Measurements from ENCODE around the gene CHST13. TPM values are rescaled to one million over a fixed set of nuclear protein-coding genes. Genes with fewer than 3 reads are reported as not detected.

The CHST13 gene
- total RNA-seq (2014; rRNA removed; shearing (Covaris generic); ENCODE audit: low replicate concordance) = 1.6 TPM in 1 of 2 replicates, not detected in the other

GRCh38 chr3:126523745-126524428 is at the start of gene CHST13:
TSS of gene CHST13 (plus strand) at chr3:126524155. CDS start at chr3:126524333, 178 bp downstream.
- in situ Hi-C loops (cut with HindIII; ENCODE audit: low pct_unique_long_range_greater_than_20kb, low sequenced_read_pairs) = no loop called here
- peak; percentile 46 for DNase-seq (ENCODE audit: low read depth)

DNA sequence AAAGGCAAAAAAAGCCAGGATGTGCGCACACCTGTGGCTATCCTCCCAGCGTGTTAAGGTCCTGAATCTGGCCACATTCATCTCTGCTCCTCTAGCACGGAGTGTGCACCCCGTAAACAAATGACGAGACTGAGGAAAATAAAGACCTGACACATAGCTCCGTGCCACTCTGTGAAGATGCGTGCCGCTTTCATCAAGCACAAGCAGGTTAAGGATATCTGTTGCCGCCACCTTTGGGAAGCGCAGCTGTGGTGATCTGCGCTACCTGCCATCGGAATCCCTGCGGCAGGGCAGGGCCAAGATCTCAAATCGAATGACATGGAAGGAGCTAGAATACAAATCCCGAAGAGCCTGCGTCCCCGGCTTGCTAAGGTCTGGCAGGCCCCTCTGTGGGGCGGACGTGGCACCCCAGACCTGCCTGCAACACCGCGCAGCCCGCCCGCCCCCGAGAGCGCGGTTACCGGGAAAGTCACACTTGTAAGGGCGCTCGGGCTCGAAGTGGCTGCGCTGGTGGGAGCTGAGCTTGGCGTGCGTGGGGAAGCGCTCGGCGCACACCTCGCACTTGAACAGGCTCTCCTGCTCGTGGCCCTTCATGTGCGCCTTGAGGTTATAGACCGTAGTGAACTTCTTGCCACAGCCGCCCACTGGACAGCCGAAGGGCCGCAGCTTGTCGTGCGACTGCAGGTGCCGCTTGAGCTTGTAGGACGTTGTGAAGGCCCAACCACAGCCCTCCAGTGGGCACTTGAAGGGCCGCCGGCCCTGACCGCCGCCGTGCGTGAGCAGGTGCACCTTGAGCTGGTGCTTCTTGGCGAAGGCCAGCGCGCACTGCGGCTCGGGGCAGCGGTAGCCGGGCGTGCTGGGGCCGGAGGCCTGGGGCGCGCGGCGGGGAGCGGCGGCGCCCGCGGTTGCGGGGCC is 49.2 kb upstream of the CHST13 start:
- DNase-seq (ENCODE audit: low read depth) = peak; percentile 38
- in situ Hi-C loops (cut with HindIII; ENCODE audit: low pct_unique_long_range_greater_than_20kb, low sequenced_read_pairs) = no loop called here

- in situ Hi-C loops (cut with HindIII; ENCODE audit: low pct_unique_long_range_greater_than_20kb, low sequenced_read_pairs) = no loop called here
- peak; percentile 83 for DNase-seq (ENCODE audit: low read depth)
Observed at GRCh38 chr3:126475413-126476114, 48.4 kb upstream of the CHST13 start, which contains the start of gene ZXDC. TSS of gene ZXDC (minus strand) at chr3:126475891. CDS start at chr3:126475865, 26 bp downstream.

DNA sequence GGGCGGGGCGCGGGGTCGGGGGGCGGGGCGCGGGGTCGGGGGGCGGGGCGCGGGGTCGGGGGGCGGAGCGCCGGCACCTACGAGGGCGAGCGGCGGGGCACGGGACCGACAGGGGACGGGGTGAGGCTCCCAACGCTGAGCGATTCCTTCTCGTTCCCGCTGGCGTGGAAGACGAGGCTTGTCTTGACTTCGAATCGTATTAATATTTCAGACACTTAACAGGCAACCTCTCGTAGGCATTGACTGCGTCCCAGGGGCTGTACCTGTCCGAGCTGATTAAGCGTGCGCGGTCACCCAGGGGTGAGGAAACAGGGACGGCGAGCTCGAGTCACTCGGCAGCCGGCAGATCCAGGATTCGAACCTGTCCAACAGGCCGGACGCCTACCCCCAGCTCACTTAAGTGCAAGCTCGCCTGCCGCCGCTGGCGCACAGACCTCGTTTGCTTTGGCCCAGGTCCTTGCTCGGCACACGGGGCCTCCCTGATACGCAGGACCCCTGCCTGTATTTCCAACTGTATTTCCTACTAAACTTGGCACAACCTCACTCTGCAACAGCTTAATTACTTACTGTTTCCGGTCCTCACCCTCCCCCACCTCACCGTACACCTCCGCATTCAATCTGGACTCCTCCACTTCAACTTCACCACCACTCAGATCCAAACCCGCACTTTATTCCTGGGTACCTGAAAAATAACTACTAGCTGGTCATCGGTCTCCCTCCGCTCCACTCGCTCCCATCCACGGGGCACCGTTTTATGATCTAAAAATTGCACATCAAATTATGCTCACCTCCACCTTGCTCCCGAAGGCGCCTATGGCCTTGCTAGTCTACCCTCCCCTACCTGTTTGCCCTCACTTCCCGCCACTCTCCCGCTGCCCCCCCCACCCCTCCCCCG is 47.5 kb upstream of the CHST13 start:
- in situ Hi-C loops (cut with HindIII; ENCODE audit: low pct_unique_long_range_greater_than_20kb, low sequenced_read_pairs) = no loop called here
- DNase-seq (ENCODE audit: low read depth) = peak; percentile 54

DNA sequence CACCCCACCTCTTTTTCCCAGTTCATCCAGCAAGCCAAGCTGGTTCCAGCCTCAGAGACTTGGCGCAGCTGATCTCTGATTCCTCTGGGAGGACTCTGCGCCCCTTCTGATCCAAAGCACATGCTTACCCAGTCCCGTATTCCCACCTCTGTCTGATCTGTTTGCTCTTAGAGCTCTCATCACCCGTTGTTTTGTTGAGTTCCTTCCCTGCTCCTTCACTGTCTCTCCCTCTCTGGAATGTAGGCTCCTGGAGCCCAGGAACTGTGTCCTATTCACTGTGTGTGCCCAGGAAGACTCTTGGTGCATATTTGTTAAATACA is 46.9 kb upstream of the CHST13 start:
- in situ Hi-C loops (cut with HindIII; ENCODE audit: low pct_unique_long_range_greater_than_20kb, low sequenced_read_pairs) = no loop called here
- DNase-seq (ENCODE audit: low read depth) = no peak

- in situ Hi-C loops (cut with HindIII; ENCODE audit: low pct_unique_long_range_greater_than_20kb, low sequenced_read_pairs) = no loop called here
- DNase-seq (ENCODE audit: low read depth) = no peak
Observed at GRCh38 chr3:126478581-126479310, 45.2 kb upstream of the CHST13 start.

GRCh38 chr3:126479642-126480041 is 44.3 kb upstream of the CHST13 start:
- in situ Hi-C loops (cut with HindIII; ENCODE audit: low pct_unique_long_range_greater_than_20kb, low sequenced_read_pairs) = no loop called here
- DNase-seq (ENCODE audit: low read depth) = no peak

DNA sequence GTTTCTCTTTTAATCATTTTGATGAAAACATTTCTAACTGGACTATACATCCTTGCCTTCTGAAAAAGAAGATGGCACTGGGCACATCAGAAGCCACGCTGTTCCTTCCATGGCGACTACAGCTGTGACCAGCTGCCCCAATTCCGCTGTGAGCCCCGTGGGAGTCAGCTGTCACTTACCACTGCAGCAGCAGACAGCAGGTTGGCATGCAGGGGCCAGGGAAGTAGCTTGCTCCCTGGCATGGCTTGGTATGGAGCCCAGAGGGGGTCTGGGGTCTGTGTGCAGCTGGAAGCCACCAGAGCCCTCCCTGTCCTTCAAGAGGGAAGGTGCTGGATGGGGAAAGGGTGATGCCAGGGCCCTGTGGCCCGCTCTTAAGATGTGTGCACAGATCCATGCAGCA is 43.7 kb upstream of the CHST13 start:
- in situ Hi-C loops (cut with HindIII; ENCODE audit: low pct_unique_long_range_greater_than_20kb, low sequenced_read_pairs) = no loop called here
- DNase-seq (ENCODE audit: low read depth) = no peak

GRCh38 chr3:126480861-126481260 is 43.1 kb upstream of the CHST13 start:
- in situ Hi-C loops (cut with HindIII; ENCODE audit: low pct_unique_long_range_greater_than_20kb, low sequenced_read_pairs) = no loop called here

DNA sequence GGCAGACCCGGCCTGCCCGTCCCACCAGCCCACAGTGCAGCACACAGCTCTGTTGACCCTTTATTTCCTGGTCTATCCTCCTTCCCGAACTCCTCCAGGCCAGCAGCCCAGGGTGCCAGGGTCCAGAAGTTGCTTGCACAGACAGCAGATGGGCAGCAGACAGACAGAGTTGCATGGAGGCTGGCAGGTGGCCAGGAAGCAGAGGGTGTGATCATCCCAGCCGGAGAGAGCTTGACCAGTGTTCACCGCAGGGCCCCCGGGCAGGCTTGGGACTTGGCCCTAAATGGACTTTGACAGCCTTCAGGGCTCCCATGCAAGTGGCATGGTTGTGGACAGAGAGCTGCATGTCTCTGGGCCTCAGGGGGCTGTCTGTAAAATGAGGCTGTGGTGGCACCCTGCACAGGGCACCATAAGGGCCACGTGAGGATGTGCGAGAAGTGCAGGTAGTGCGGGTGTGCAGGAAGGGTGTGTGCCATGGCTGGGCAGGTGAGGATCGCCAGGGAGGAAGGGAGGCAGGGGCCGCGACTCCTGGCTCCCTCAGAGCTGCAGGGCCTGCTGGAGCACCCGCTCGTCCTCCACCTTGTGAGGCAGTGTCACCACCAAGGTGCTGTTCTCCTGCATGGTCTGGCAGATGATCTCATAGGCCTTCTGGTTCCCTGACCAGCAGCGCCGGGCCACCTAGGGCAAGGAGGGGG is 42.0 kb upstream of the CHST13 start:
- DNase-seq (ENCODE audit: low read depth) = no peak
- in situ Hi-C loops (cut with HindIII; ENCODE audit: low pct_unique_long_range_greater_than_20kb, low sequenced_read_pairs) = no loop called here

More at GRCh38 chr3:126480861-126481260, 43.1 kb upstream of the CHST13 start:
- DNase-seq (ENCODE audit: low read depth) = no peak

GRCh38 chr3:126482503-126483255 is 41.3 kb upstream of the CHST13 start:
- no peak for DNase-seq (ENCODE audit: low read depth)
- in situ Hi-C loops (cut with HindIII; ENCODE audit: low pct_unique_long_range_greater_than_20kb, low sequenced_read_pairs) = no loop called here

- in situ Hi-C loops (cut with HindIII; ENCODE audit: low pct_unique_long_range_greater_than_20kb, low sequenced_read_pairs) = no loop called here
- no peak for DNase-seq (ENCODE audit: low read depth)
Observed at GRCh38 chr3:126483321-126483761, 40.6 kb upstream of the CHST13 start.

- in situ Hi-C loops (cut with HindIII; ENCODE audit: low pct_unique_long_range_greater_than_20kb, low sequenced_read_pairs) = no loop called here
- DNase-seq (ENCODE audit: low read depth) = no peak
Observed at GRCh38 chr3:126484148-126484547, 39.8 kb upstream of the CHST13 start.

GRCh38 chr3:126484662-126485061 is 39.3 kb upstream of the CHST13 start:
- in situ Hi-C loops (cut with HindIII; ENCODE audit: low pct_unique_long_range_greater_than_20kb, low sequenced_read_pairs) = no loop called here

DNA sequence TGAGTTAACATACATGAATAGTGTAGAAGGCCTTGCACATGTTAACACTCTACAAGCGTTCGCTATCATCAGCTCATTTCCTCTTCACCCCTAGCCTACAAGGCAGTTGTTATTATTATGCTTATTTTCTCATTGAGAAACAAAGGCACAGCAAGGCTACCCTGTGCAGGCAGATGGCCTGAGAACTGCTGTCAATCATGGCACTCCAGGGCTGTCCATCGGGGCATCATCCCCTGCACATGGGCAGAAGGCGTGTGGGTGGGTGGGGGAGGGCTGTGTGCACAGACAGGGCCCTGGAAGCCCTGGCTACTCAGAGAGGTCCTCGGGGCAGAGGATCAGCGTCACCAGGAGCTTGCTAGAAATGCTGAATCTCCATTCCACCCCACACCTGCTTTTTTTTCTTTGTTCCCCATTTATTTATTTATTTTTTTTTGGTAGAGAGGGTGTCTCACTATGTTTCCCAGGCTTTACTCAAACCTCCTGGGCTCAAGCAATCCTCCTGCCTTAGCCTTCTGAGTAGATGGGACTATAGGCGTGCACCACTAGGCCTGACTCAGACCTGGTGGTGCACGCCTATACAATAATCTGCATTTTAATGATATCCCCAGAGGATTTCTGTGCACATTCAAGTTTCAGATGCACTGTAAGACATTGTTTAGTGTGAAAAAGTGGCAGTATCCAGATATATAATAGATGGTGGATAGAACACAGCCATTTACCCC is 38.6 kb upstream of the CHST13 start:
- in situ Hi-C loops (cut with HindIII; ENCODE audit: low pct_unique_long_range_greater_than_20kb, low sequenced_read_pairs) = no loop called here
- no peak for DNase-seq (ENCODE audit: low read depth)

More at GRCh38 chr3:126484662-126485061, 39.3 kb upstream of the CHST13 start:
- DNase-seq (ENCODE audit: low read depth) = no peak
